22Rv1 (cell line): Measurements from ENCODE around the gene SPECC1L.

Experiments used
- H3K27ac ChIP-seq: fragments of 450-650 bp; 2 replicates; pipeline ENCODE4 v1.5.1; 2017
- CTCF ChIP-seq: fragments of 450-650 bp; IDR thresholded peaks from 2 replicates; pipeline ENCODE4 v1.5.1; 2017; ENCODE audit warnings: mild to moderate bottlenecking
- ZFX ChIP-seq: fragments of 450-650 bp; IDR thresholded peaks from 2 replicates; pipeline ENCODE4 v1.6.1; 2017; ENCODE audit warnings: antibody characterized with exemption, borderline replicate concordance

SPECC1L gene

GRCh38 chr22:24417200-24417599 is 146.6 kb downstream of the SPECC1L start:
- no peak for TF ChIP-seq ZFX
- TF ChIP-seq CTCF, result no peak
- no peak overlapping the region for H3K27ac ChIP-seq

- no peak for TF ChIP-seq CTCF
- no peak for TF ChIP-seq ZFX
- H3K27ac ChIP-seq, result no peak overlapping the region
These were observed 147.4 kb downstream of the SPECC1L start for GRCh38 chr22:24417901-24418641.

- TF ChIP-seq CTCF (no peak), ZFX (no peak)
These were observed 148.3 kb downstream of the SPECC1L start for GRCh38 chr22:24418786-24419474.

GRCh38 chr22:24419475-24419850 is 148.8 kb downstream of the SPECC1L start:
- no peak overlapping the region for H3K27ac ChIP-seq
- no peak for TF ChIP-seq CTCF
- TF ChIP-seq ZFX, result no peak

More at GRCh38 chr22:24418786-24419474, 148.3 kb downstream of the SPECC1L start:
- no peak overlapping the region for H3K27ac ChIP-seq

GRCh38 chr22:24420072-24420976 is 149.7 kb downstream of the SPECC1L start:
- H3K27ac ChIP-seq, result no peak overlapping the region
- TF ChIP-seq ZFX (no peak), CTCF (no peak)

- no peak overlapping the region for H3K27ac ChIP-seq
- TF ChIP-seq CTCF, result no peak
- TF ChIP-seq ZFX, result no peak
These were observed 150.3 kb downstream of the SPECC1L start for GRCh38 chr22:24420977-24421343.

- no peak for TF ChIP-seq ZFX
- TF ChIP-seq CTCF, result peak; percentile 42
- no peak overlapping the region for H3K27ac ChIP-seq
These were observed 150.8 kb downstream of the SPECC1L start for GRCh38 chr22:24421428-24421931.
